GM21528 (cell line): ENCODE results near the gene NMBR.
"Not testable (repeated sequence)": the region's sequence is repeated elsewhere in the genome, so short reads cannot be mapped to it uniquely, and the experiment has no call there.

Source experiments
- ATAC-seq: cut with Tn5 transposase; IDR thresholded peaks from one replicate; pipeline ENCODE4 v1.9.1; 2021; ENCODE audit warnings: mild to moderate bottlenecking, moderate library complexity; ENCODE audit not compliant: unreplicated experiment, low FRiP score

The NMBR gene

DNA sequence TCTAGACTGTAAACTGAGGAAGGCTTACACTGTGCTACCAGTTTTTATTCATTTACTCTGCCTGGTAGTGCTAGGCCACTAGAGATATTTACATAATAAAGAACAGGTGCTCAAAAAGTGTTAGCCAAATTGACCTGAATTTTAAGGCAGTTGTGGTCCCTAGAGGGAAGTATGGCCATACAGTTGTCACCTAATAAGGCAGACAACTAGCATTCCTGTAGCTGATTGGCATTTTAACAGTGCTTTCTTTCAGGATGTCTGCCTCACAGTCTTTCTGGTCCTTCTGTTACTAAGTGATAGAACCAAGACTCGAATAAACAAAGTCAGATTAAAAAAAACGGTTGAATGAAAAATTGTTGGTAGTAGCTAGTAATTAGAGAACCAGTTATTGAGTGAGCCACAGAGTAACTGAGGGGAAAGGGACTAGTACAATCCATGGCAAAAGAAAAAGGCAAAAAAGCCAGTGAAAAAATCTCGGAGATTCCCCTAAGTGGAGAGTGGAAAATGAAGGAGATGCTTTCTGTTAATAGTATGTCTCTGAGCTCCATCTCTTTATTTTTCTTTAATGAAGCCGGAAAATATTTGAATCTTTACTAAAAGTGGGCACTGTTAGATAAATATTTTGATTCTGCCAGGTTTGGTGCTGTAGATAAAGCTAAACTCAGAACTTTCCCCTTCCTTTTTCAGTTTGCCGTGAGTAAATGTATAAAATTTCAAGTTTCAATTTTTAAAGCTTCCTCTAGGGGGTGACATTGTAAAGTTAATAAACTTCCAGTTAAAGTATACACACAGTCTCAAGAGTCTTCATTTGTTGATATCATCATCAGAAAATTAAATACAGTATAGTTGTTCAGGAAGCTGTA lies 9.2 kb upstream of the NMBR start:
- no peak for ATAC-seq

DNA sequence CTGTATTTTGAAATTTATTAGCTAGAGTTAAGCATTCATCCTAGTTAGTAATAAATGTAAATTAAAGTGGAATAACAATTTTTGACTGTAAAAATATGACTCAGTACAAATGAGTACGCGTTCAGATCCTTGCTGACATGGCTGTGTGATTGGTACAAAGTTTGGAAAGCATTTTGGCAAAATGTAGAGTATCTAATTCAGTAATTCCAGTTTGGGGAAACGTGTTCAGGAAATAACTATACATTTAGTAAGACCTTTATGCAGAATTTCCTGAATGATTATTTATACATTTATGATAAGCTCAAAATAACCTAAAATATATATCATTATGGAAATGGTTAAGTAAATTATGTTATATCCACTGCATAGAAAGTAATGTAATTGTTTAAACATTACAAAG lies 8.2 kb upstream of the NMBR start:
- no peak for ATAC-seq

DNA sequence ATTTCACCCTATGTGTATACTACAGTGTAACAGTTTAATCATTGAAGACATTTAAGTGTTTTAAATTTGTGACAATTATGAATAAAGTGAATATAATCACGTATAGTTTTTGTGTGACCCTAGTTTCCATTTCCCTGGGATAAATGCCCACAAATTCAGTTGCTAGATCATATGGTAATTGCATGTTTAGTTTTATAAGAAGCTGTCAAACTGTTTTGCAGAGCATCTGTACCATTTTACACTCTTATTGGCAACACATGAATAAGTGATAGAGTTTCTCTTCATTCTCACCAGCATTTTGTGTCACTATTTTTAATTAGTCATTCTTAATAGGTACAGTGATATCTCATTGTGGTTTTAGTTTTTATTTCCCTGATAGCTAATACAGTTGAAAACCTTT lies 7.4 kb upstream of the NMBR start:
- no peak for ATAC-seq

DNA sequence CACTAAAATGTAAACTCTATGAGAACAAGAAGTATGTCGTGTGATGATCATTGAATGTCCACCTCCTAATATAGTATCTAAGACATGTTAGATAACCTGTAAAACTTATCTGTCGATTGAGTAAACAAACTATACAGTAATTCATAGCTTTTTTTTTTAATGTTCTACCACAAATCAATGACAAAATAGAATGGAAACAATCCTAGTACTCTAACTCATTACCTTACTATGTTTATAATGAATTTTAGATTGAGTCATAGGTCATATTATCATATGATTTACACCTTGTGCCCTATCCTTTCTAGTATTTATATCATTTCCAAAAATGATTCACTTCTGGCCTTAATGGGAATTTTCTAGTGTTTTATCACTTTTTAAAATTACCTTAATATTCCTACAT lies 6.3 kb upstream of the NMBR start:
- no peak for ATAC-seq

DNA sequence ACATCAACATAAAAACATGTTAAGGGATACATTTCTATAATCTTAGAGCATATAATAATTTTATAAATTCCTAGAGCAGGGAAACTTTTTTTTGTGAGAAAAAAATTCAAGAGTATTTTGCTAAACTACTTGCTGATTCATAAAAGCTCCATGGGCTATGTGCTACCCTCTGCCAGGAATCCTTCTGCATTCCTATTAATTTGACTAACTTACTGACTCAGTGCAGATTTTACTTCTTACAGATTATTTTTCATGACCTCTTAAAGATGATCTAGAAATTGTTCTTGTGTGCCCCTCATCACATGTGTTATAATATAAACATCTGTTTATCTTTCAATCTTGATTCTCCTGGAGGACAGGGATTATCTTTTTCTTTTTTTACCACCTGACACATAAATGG lies 5.8 kb upstream of the NMBR start:
- no peak for ATAC-seq

DNA sequence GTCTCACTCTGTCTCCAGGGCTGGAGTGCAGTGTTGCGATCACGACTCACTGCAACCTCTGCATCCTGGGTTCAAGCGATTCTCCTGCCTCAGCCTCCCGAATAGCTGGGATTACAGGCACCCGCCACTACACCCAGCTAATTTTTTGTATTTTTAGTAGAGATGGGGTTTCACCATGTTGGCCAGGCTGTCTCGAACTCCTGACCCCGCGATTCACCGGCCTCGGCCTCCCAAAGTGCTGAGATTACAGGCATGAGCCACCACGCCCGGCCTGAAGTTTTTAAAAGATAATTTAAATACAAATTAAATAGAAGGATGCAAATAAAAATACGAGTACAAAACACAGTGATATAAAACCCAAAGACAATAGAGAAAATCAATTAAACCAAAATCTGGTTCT lies 5.4 kb downstream of the NMBR start:
- not testable (repeated sequence) for ATAC-seq

DNA sequence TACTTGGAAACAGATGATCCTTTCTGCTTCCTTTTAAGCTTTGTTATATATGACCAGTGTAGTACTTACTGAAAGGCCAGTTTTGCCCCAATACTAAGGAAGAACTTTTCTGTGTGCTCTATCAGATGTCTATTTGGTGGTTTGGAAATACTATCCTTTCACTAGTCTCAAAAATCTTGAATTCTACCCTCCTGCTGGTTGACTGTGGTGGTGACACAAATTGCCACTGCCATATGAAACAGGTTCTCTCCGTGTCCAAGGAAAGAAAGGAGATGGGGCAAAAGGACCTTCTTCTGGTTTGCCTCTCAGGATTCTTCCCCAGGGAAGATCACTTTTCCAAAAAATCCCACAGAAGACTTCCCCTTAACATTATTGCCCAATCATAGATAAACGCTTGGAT lies 8.0 kb downstream of the NMBR start:
- ATAC-seq: no peak

DNA sequence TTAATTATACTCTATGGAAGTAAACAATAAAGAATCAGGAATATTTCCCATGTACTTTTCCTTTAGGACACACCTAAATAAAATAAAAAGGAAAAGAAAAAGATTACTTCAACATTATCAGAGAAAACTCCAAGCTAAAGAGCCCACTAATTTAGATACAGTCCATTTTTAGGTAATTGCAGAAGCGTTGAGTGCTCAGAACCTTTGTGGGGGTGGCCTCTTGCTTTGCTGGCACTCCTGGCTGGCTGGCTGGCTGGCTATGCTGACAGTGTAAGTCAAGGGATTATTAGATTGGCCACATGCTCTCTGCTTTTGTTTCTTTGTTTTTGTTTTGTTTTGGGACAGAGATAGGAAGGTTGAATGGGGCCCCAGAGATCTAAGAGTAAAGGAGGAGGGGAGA lies 14.3 kb downstream of the NMBR start, which contains the start of gene GJE1:
Gene GJE1, plus strand, starts transcription at position 301 of the 400 bp plus-strand sequence. CDS start 234 bp downstream, outside the sequence.
- no peak for ATAC-seq

DNA sequence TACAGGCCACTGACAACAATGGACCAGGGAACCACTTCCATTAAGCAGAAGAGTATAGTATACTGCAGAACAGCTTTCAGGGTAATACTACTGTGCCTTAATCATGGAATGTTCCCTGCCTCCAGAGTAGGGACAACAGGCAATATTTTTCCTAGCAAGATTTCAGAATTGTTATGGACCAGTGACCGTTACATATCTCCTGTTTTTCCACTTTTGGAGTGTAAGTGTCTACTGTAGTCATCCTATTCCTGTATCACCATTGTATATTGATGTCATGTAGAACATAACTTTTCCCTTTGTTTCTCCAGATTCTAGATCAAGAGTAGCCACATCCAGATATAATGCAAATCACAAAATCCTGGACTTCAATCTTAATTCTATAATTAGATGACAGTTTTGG lies 16.1 kb downstream of the NMBR start:
- ATAC-seq: no peak

DNA sequence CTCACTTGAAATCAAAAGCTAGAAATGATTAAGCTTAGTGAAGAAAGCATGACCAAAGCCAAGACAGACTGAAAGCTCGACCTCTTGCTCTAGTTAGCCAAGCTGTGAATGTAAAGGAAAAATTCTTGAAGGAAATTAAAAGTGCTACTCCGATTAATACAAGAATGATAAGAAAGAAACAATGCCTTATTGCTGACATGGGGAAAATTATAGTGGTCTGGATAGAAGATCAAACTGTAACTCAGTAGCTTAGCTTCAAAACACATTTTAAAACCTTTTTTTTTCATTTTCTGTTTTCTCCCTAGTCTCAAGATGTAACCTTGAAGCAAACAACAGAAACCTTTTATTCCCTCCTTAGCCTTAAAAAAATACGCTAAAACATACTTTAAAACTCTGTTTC lies 25.6 kb downstream of the NMBR start:
- ATAC-seq: no peak

DNA sequence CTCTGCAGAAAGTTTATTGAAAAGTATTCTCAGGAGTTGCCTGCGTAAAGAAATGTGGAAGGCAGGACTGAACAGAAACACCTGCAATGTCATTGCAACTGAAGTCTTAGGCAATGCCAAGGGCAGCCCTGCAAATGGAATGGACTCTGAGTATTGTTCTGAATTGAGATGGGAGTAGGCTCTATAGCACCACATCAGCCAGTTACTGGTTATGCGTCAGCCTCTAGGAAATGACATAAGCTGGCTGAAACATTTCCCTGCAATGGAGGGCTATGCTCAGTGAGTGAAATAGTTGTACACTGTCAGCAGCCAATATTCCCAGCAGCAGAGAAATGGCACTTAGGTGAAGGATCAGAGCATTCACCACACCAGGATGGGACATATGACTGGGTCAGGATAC lies 28.0 kb downstream of the NMBR start:
- ATAC-seq: no peak

DNA sequence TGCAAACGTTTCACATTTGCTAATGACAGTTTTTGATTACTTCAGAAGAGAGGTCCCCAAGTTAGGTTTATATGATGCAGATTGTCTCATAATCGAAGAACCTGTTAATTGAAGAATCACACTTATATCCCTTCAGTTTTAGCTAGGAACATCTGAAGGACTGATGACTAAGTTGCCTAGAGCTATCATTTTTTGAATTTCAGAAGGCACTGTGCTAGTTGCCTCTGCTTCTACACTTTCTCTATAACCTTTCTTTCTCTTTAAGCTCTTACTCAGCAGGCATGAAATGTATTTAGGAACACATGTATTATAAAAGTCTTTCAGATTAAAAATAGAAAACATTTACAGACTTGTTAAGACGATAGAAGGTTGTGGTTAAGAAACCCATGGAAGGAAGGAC lies 28.6 kb downstream of the NMBR start:
- no peak for ATAC-seq

DNA sequence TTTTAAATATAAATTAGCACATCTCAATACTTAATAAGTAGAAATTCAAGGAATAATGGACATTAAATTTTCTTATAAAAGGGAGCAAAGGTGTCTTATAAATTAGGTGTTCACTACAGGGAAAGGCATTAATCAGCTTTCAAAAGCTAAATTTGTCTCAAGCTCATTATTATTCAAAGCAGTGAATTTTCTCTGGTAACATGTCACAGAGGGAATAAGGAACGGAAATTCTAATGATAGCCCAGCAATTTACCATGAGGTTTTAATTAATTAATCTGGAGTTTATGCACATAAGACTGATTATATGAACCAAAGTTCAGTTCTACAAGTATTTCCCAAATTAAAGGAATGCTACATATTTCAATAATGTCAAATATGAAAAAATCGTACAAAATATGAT lies 29.6 kb downstream of the NMBR start:
- ATAC-seq: no peak

DNA sequence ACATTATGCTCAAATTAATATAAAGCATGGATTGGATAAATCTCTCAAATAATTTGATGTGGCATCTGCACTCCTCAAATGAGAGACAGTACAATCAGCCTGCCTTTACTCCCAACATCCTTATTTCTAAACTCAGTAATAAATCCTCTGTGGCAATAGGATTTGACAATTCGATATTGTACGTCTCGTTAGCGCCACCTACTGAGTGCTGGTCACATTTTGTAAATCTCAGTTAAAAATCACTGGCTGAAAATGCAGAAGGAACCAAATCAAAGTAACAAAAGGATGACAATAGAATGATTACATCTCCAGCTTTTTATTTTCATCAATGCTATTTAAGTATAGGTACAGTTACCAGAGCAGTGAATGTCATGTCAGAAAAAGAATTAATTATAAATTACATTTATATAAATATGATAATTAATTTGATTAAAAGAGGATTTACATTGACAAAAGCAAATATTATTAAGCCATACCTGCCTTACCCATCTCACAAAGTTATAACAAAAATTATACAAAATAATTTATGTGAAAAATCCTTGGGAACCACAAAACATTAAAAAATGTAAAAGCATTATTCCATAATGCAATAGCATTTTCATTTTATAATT lies 34.4 kb downstream of the NMBR start:
- no peak for ATAC-seq

DNA sequence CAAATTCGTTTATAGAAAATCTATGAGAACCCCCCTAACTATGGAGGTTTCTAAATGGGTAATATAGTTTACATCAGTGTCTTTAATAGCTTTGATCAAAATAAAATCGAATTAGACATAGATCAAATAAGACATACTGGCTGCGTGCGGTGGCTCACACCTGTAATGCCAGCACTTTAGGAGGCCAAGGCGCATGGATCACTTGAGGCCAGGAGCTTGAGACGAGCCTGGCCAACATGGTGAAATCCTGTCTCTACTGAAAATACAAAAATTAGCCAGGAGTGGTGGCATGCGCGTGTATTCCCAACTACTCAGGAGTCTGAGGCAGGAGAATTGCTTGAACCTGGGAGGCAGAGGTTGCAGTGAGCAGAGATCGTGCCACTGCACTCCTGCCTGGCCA lies 36.1 kb downstream of the NMBR start:
- not testable (repeated sequence) for ATAC-seq

DNA sequence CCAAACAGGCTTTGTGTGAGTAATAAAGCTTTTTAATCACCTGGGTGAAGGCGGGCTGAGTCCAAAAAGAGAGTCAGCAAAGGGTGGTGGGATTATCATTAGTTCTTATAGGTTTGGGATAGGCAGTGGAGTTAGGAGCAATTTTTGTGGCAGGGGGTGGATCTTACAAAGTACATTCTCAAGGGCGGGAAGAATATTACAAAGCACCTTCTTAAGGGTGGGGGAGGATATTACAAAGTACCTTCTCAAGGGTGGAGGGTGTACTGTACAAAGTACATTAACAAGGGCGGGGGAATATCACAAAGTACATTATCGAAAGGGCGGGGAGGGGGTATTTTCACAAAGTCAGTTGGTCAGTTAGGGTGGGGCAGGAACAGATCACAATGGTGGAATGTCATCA lies 42.1 kb downstream of the NMBR start:
- not testable (repeated sequence) for ATAC-seq

DNA sequence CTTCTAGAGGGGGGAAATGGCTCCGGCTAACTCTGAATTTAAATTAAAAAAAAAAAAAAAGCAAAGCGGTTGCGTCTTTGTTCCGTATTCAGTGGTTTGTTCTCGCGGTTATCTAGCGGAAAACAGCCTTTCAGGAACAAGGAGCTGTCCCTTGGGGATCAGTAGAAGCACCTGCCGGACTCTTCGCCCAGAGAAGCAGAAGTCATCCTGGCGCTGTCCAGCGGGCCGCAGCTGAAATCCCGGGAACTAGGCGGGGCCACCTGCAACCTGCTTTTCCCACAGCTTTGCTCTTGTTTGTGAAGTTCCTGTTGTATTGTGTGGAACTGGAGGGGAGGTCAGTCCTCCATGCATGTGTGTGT lies 58.1 kb downstream of the NMBR start:
- ATAC-seq: no peak

DNA sequence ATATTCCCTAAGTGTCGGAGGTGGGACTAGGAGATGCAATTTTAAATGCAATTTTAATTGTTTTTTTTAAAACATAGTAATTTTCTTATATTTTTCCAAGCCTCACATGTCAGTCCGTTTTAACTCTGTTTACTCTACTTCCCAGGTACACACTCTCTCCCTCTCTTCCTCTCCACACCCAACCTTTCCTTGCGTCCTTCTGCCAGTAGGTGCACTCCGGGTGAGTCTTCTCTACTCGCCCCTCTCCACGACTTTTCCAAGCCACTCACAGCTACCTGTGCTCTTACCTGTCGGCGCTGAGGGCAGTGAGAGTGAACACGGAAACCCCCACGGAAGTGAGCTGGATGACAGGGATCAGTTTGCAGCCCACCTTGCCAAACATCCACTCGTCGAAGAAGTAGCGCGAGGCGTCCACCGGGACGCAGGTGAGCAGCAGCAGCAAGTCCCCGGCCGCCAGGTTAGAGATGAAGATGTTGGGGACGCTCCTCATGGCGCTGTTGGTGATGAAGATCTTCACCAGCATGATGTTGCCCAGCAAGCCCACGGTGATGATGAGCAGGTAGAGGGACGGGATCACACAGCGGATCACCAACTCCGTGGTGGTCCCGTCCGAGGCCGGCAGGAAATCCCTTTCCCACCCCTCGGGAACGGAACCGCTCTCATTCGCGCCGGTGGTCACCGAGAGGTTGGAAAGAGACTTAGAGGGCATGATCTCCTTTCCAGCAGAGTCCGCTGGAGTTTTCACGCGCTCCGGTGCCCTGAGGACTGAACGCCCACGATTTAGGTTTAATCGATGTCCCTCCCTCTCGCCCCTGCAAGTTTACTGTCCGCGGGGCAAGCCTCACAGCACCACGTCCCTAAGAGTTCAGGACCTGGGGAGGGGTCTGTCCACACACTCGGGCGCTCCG lies 58.7 kb downstream of the NMBR start:
- ATAC-seq: no peak

DNA sequence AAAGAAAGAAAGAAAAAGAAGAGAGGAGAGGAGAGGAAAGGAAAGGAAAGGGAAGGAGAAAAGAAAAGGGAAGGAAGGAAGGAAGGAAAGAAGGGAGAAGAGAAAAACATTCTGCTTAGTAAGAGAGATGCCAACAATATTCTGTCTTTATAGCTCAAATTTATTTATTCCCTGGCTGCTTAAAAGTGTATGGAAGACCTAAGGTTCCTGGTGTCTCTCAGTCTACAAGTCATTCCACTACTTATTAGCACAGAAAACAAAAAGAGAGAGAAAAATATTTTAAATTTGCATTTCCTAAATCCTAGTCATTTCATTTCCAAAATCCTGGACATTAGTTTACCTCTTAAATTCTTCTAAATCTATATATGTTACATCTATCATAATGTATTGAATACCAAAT lies 67.8 kb downstream of the NMBR start:
- no peak for ATAC-seq

DNA sequence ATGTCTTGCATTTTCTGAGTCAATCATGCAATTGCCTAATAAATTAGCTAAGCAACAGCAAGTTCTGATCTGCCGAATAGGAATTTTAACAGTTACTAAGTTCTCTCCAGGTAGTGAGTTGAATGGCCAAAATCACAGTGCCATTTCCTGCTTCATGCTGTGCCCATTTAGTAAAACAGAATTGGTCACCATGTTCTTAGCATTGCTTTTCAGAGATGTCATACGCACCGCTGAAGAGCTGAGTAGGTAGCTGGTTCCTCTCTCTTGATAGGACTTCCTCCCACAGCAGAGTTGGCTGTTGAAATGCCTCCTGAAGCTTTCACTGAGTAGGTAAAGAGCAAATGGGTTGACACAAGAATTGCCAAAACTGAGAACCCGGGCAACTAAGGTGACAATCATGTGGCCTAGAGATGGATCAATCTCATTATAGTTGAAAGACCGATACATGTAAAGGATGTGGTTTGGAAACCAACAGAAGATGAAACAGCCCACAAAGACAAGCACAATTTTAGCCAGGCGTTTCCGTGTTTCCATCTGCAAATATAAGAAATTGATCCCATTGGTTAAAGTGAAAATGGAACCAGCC lies 71.3 kb downstream of the NMBR start:
- ATAC-seq: no peak

DNA sequence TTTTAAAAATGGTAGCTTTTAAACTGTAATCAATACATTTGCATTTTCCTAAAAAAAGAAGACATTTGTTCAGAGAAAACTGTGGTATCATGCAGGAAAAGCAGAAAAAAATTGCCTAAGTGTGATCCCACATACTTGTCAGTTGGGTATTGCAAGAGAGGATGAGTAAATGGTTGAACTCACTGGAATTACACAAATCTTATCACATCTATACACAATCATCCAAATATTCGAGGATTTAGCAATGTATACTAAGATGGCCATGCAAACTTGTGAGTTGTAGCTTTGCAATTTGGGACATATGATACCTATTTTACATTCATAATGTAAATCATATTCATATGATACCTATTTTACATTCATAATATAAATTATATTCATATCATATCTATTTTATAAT lies 72.4 kb downstream of the NMBR start:
- no peak for ATAC-seq
